Peyer's patch (tissue), 4 donors: ENCODE measurements around the gene ARMC9. TPM values are rescaled to one million over a fixed set of nuclear protein-coding genes. Genes with fewer than 3 reads are reported as not detected.

Experiments used
- DNase-seq, 3 donors: peaks; one replicate each; pipeline ENCODE4 v3.0.0-alpha.2; 2017 to 2019
- H3K27ac ChIP-seq, 4 donors: fragments of 200-600 bp; sonication (generic); one replicate each; pipeline ENCODE4 v1.5.1; 2016 to 2019
- H3K27me3 ChIP-seq, 2 donors: fragments of 200-600 bp; sonication (generic); one replicate each; pipeline ENCODE4 v1.5.1; 2019
- H3K36me3 ChIP-seq, 3 donors: fragments of 200-600 bp; sonication (generic); one replicate each; pipeline ENCODE4 v1.5.1; 2016 to 2019
- H3K4me1 ChIP-seq, 4 donors: fragments of 200-600 bp; sonication (generic); one replicate each; pipeline ENCODE4 v1.5.1; 2016 to 2019
- H3K4me3 ChIP-seq, 4 donors: fragments of 200-600 bp; sonication (generic); 1 replicate in 3 of 4; 2 replicates in 1 of 4; pipeline ENCODE4 v1.5.1; 2016 to 2019; ENCODE audit warnings: mild to moderate bottlenecking in 1 of 4
- H3K9me3 ChIP-seq, 4 donors: fragments of 200-600 bp; sonication (generic); one replicate each; pipeline ENCODE4 v1.5.1; 2016 to 2019; ENCODE audit warnings: mild to moderate bottlenecking in 1 of 4
- POLR2A ChIP-seq, 2 donors: fragments of 450-650 bp; IDR thresholded peaks; one replicate each; pipeline ENCODE4 v1.5.1; 2017; ENCODE audit warnings: antibody characterized with exemption in 2 of 2, mild to moderate bottlenecking in 2 of 2, moderate library complexity in 2 of 2
- total RNA-seq, 4 donors: library from RNA; depleted of rRNA; stranded (reverse); fragments of >200 nt; gene quantifications; one replicate each; pipeline ENCODE4 v1.1.0, GENCODE V29; 2016
- TF ChIP-seq, protein P1 (sequence below), 6 experiments: fragments of 450-650 bp in 4 of 6; fragments of 200-600 bp in 2 of 6; sonication (generic) in 1 of 6; IDR thresholded peaks; one replicate each; pipeline ENCODE4 v1.5.1; 2017 to 2019; ENCODE audit warnings: antibody characterized with exemption in 6 of 6, mild to moderate bottlenecking in 3 of 6, moderate library complexity in 1 of 6

The ARMC9 gene
- total RNA-seq, 4 donors from 2014 or later, result 3.3 to 15.7 (median 10.5) TPM

- H3K4me3 ChIP-seq, result no peak overlapping the region
- peak overlapping the region in 3 of 4 donors; percentile 47 to 91 (median 89) for H3K27ac ChIP-seq
- no peaks in the 10 kb centered on the region for H3K27me3 ChIP-seq
- peaks cover 0 to 24% (median 5%) of the 10 kb centered on the region in 4 donors for H3K4me1 ChIP-seq
- DNase-seq, result peak in 1 of 3 donors; percentile 66
- no peaks in the 10 kb centered on the region for H3K36me3 ChIP-seq
- TF ChIP-seq POLR2A (IDR thresholded peaks at IDR 0.05), result no peak
- TF ChIP-seq, protein P1, sequence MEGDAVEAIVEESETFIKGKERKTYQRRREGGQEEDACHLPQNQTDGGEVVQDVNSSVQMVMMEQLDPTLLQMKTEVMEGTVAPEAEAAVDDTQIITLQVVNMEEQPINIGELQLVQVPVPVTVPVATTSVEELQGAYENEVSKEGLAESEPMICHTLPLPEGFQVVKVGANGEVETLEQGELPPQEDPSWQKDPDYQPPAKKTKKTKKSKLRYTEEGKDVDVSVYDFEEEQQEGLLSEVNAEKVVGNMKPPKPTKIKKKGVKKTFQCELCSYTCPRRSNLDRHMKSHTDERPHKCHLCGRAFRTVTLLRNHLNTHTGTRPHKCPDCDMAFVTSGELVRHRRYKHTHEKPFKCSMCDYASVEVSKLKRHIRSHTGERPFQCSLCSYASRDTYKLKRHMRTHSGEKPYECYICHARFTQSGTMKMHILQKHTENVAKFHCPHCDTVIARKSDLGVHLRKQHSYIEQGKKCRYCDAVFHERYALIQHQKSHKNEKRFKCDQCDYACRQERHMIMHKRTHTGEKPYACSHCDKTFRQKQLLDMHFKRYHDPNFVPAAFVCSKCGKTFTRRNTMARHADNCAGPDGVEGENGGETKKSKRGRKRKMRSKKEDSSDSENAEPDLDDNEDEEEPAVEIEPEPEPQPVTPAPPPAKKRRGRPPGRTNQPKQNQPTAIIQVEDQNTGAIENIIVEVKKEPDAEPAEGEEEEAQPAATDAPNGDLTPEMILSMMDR (IDR thresholded peaks at IDR 0.05), result peak in 4 of 6 experiments; percentile 27 to 80 (median 64)
- H3K9me3 ChIP-seq, result no peaks in the 10 kb centered on the region
These were observed 212.0 kb downstream of the ARMC9 start for GRCh38 chr2:231410293-231411004.

DNA sequence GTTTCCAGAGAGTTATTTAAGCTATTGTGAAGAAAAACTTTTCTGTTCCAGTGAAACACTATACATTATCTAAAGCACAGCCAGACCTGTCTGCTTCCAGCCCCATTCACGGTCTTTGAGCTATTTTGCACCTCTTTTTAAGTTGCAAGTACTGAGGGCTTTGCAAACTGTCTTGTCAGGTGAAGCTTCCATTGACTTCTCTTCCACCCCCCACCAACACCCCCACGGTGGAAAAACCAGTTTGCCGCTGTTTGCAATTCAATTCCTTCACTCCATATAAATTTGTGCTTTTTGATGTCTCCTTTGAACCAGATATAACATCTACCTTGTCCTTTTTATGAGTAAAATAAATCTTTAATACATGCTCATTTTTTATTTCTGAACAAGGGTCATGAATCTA, 212.8 kb downstream of the ARMC9 start:
- no peak for DNase-seq
- no peaks in the 10 kb centered on the region for H3K36me3 ChIP-seq
- H3K27ac ChIP-seq, result peak overlapping the region in 3 of 4 donors; percentile 84 to 91 (median 89)
- no peak overlapping the region for H3K4me3 ChIP-seq
- no peaks in the 10 kb centered on the region for H3K9me3 ChIP-seq
- H3K27me3 ChIP-seq, result no peaks in the 10 kb centered on the region
- TF ChIP-seq POLR2A (IDR thresholded peaks at IDR 0.05), result no peak
- TF ChIP-seq, protein P1 (IDR thresholded peaks at IDR 0.05), result no peak
- H3K4me1 ChIP-seq, result peaks cover 0 to 17% (median 5%) of the 10 kb centered on the region in 4 donors

DNA sequence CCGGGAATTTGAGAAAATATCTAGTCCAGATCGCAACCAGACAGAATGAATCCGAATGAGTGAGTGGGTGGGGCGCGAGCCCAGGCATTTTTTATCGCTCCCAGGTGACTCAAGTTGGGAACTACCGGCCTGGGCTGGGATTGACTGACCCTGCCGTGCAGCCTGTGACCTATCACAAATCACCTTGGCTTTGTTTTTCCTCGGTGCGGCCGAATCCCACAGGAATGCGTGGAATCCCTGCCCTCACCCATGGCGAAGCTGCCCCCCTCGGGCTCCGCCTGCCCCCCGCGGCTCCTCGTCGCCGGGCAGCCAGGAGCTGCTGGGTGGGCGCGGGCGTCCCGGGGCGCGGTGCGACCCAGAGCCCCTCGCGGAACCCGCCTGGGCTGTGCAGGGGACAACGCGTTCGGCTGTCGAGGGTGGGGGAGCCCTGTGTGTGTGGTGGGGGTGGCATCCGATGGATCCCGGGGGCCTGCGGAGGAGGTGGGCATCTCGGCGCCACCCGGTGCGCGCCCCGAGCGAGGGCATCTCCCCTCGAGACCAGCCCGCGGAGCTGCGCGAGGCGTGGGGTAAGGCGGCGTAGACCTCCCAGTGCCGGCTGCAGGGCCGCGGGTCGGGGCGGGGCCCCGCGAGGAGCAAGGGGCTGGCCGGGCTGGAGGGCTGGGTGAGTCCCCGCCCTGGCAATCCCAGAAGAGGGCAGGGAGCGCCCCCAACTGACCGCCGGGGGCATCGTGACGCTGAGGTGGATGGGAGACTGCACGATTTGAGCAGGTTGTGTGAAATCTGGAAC, 213.6 kb downstream of the ARMC9 start:
- Histone ChIP-seq H3K27ac (peak overlapping the region; percentile 1 to 91 (median 86)), H3K4me3 (peak overlapping the region; percentile 44 to 66 (median 58)), H3K4me1 (peaks cover 0 to 17% (median 5%) of the 10 kb centered on the region in 4 donors), H3K27me3 (no peaks in the 10 kb centered on the region), H3K36me3 (no peaks in the 10 kb centered on the region), H3K9me3 (no peaks in the 10 kb centered on the region)
- DNase-seq, result peak; percentile 77 to 95 (median 94)
- TF ChIP-seq POLR2A (IDR thresholded peaks at IDR 0.05), result peak; percentile 48 to 66
- TF ChIP-seq, protein P1 (IDR thresholded peaks at IDR 0.05), result peak; percentile 51 to 90 (median 76)

DNA sequence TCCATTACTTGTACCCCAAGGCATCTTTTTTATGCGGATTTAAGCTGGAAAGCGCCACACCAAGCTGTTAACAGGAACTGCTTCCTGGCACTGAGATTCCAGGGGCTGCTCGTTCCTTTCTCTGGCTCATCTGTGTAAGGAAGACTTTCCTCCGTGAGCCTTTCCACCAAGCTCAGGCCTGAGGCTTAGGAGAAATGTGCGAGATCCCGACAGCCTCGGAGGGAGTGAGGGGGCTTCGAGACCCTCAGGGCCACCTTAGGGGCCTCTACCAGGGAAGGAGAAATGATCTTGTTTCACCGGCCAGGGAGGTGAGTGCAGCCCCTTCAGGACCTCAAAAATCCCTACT, 214.2 kb downstream of the ARMC9 start:
- H3K4me3 ChIP-seq, result peak overlapping the region; percentile 44 to 66 (median 58)
- H3K4me1 ChIP-seq, result peaks cover 0 to 17% (median 5%) of the 10 kb centered on the region in 4 donors
- DNase-seq, result no peak
- no peaks in the 10 kb centered on the region for H3K27me3 ChIP-seq
- H3K27ac ChIP-seq, result peak overlapping the region in 3 of 4 donors; percentile 84 to 91 (median 89)
- TF ChIP-seq, protein P1 (IDR thresholded peaks at IDR 0.05), result no peak
- no peak for TF ChIP-seq POLR2A (IDR thresholded peaks at IDR 0.05)
- H3K36me3 ChIP-seq, result no peaks in the 10 kb centered on the region
- no peaks in the 10 kb centered on the region for H3K9me3 ChIP-seq

DNA sequence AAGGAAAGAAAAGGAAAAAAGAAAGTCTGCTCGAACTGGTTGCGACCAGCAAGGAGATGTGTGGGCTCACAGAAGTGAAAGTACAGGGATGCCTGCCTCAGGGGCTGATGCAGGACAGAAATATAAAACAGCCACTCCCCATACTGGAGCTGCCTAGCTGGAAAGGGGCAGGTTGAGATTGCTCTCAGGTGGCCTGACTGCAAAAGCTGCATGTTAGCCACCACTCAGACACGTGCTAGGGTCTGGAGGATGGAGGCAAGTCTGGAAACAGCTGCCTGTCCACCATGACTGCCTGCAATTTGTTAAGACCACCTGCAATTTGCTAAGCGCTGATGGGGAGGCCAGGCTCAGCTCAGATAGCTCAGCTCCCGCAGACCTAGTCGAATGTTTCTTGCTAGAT, 215.0 kb downstream of the ARMC9 start:
- peak overlapping the region in 2 of 4 donors; percentile 32 to 66 for H3K4me3 ChIP-seq
- H3K9me3 ChIP-seq, result no peaks in the 10 kb centered on the region
- no peaks in the 10 kb centered on the region for H3K27me3 ChIP-seq
- TF ChIP-seq, protein P1 (IDR thresholded peaks at IDR 0.05), result no peak
- peak in 1 of 2 donors; percentile 15 for TF ChIP-seq POLR2A (IDR thresholded peaks at IDR 0.05)
- H3K27ac ChIP-seq, result peak overlapping the region in 3 of 4 donors; percentile 84 to 91 (median 89)
- no peak for DNase-seq
- H3K36me3 ChIP-seq, result no peaks in the 10 kb centered on the region
- H3K4me1 ChIP-seq, result peaks cover 0 to 16% (median 5%) of the 10 kb centered on the region in 4 donors
